DND-41 (cell line): ENCODE data around the gene SMIM14.

ENCODE experiments used
- ATAC-seq: fragments of 200-7000 bp; cut with Tn5 transposase; 3 replicates; pipeline ENCODE4 v1.9.1; 2021; ENCODE audit warnings: low read depth; ENCODE audit not compliant: insufficient read depth
- DNase-seq: peaks from one replicate; pipeline ENCODE4 v3.0.0-alpha.2; 2020
- H2AFZ ChIP-seq: 2 replicates; pipeline ENCODE4 v1.6.0; 2012; ENCODE audit warnings: low read depth, low read length
- H3K27ac ChIP-seq: 2 replicates; pipeline ENCODE4 v1.5.1; 2012; ENCODE audit warnings: low read length, inconsistent platforms
- H3K27me3 ChIP-seq: fragments of 200-600 bp; sonication (generic); 2 replicates; pipeline ENCODE4 v1.6.0; 2012; ENCODE audit warnings: low read length, mild to moderate bottlenecking, inconsistent platforms; ENCODE audit not compliant: insufficient read depth, poor library complexity
- H3K36me3 ChIP-seq: 2 replicates; pipeline ENCODE4 v1.5.1; 2012; ENCODE audit warnings: low read length, inconsistent platforms; ENCODE audit not compliant: insufficient read depth
- H3K4me1 ChIP-seq: 2 replicates; pipeline ENCODE4 v1.5.1; 2012; ENCODE audit warnings: mild to moderate bottlenecking, low read length; ENCODE audit not compliant: insufficient read depth
- H3K4me2 ChIP-seq: 2 replicates; pipeline ENCODE4 v1.6.0; 2012; ENCODE audit warnings: mild to moderate bottlenecking, moderate library complexity, low read length, inconsistent platforms; ENCODE audit not compliant: insufficient read depth
- H3K4me3 ChIP-seq, 2 experiments: fragments of 200-600 bp in 1 of 2; shearing (Covaris generic) in 1 of 2; 2 replicates each; pipeline ENCODE4 v1.5.1; 2012 to 2016; ENCODE audit warnings: inconsistent platforms in 2 of 2, low read length in 2 of 2, mild to moderate bottlenecking in 2 of 2, low read depth in 1 of 2, moderate library complexity in 1 of 2
- H3K79me2 ChIP-seq: 2 replicates; pipeline ENCODE4 v1.6.0; 2012; ENCODE audit warnings: low read length, inconsistent platforms; ENCODE audit not compliant: insufficient read depth
- H3K9ac ChIP-seq: 2 replicates; pipeline ENCODE4 v1.6.0; 2012; ENCODE audit warnings: low read depth, mild to moderate bottlenecking, inconsistent platforms, low read length, moderate library complexity
- H3K9me3 ChIP-seq: 2 replicates; pipeline ENCODE4 v1.5.1; 2012; ENCODE audit warnings: low read length, moderate library complexity, mild to moderate bottlenecking, inconsistent platforms; ENCODE audit not compliant: insufficient read depth, severe bottlenecking
- H4K20me1 ChIP-seq: 2 replicates; pipeline ENCODE4 v1.6.0; 2012; ENCODE audit warnings: low read length; ENCODE audit not compliant: insufficient read depth
- CTCF ChIP-seq: IDR thresholded peaks from 2 replicates; pipeline ENCODE4 v1.5.1; 2012; ENCODE audit warnings: borderline replicate concordance, low read length, moderate library complexity, mild to moderate bottlenecking; ENCODE audit not compliant: poor library complexity, severe bottlenecking; ENCODE audit errors: extremely low read depth
- EZH2 ChIP-seq: IDR thresholded peaks from 3 replicates; pipeline ENCODE4 v1.6.1; 2012; ENCODE audit warnings: borderline replicate concordance, low read depth, mild to moderate bottlenecking, moderate library complexity, low read length, inconsistent platforms; ENCODE audit not compliant: severe bottlenecking

The SMIM14 gene

GRCh38 chr4:39636531-39637184 is 2.0 kb downstream of the SMIM14 start:
- DNase-seq, result peak; percentile 37
- no peaks in the 10 kb centered on the region for H3K79me2 ChIP-seq
- H3K4me3 ChIP-seq, result peak overlapping the region in 1 of 2 experiments; percentile 68; a peak in 3 of 4 replicates
- 0 out of 3 replicates have a peak, but pooled peaks have one; percentile 17 for ATAC-seq
- H2AFZ ChIP-seq, result no peak overlapping the region
- no peak overlapping the region for H3K27ac ChIP-seq
- peak overlapping the region; percentile 59; the same call in 1 of the 2 replicates for H3K9ac ChIP-seq
- H4K20me1 ChIP-seq, result peaks cover 5% of the 10 kb centered on the region; the same call in 1 of the 2 replicates
- H3K4me1 ChIP-seq, result peaks cover 41% of the 10 kb centered on the region
- H3K36me3 ChIP-seq, result no peaks in the 10 kb centered on the region
- TF ChIP-seq EZH2 (no peak), CTCF (no peak)
- peak overlapping the region; percentile 88 for H3K4me2 ChIP-seq
- H3K9me3 ChIP-seq, result no peaks in the 10 kb centered on the region
- H3K27me3 ChIP-seq, result peaks cover 31% of the 10 kb centered on the region

GRCh38 chr4:39635023-39635422 is 3.6 kb downstream of the SMIM14 start:
- H4K20me1 ChIP-seq, result peaks cover 5% of the 10 kb centered on the region; the same call in 1 of the 2 replicates
- ATAC-seq, result no peak
- H3K9ac ChIP-seq, result no peak overlapping the region
- DNase-seq, result no peak
- no peaks in the 10 kb centered on the region for H3K36me3 ChIP-seq
- H3K27ac ChIP-seq, result no peak overlapping the region
- no peak for TF ChIP-seq EZH2
- no peak for TF ChIP-seq CTCF
- peaks cover 36% of the 10 kb centered on the region for H3K4me1 ChIP-seq
- no peak overlapping the region for H3K4me3 ChIP-seq
- H3K79me2 ChIP-seq, result no peaks in the 10 kb centered on the region
- H3K27me3 ChIP-seq, result peaks cover 31% of the 10 kb centered on the region
- no peak overlapping the region for H3K4me2 ChIP-seq
- H3K9me3 ChIP-seq, result no peaks in the 10 kb centered on the region
- no peak overlapping the region for H2AFZ ChIP-seq

- Histone ChIP-seq H3K9ac (no peak overlapping the region), H3K4me2 (no peak overlapping the region), H3K27ac (no peak overlapping the region), H3K4me3 (no peak overlapping the region), H3K4me1 (peaks cover 6% of the 10 kb centered on the region; the same call in 1 of the 2 replicates), H3K79me2 (no peaks in the 10 kb centered on the region), H3K36me3 (no peaks in the 10 kb centered on the region), H2AFZ (no peak overlapping the region), H4K20me1 (peaks cover 2% of the 10 kb centered on the region; the same call in 1 of the 2 replicates), H3K27me3 (peaks cover 9% of the 10 kb centered on the region), H3K9me3 (no peaks in the 10 kb centered on the region)
- TF ChIP-seq EZH2, result no peak
- no peak for TF ChIP-seq CTCF
- no peak for DNase-seq
- ATAC-seq, result no peak
Measured at GRCh38 chr4:39631700-39632079, 7.0 kb downstream of the SMIM14 start.
